GM21526 (cell line): Measurements from ENCODE around the gene TNFAIP2.
"Not testable (repeated sequence)": the region's sequence is repeated elsewhere in the genome, so short reads cannot be mapped to it uniquely, and the experiment has no call there.

ENCODE experiments used
- ATAC-seq: cut with Tn5 transposase; IDR thresholded peaks from one replicate; pipeline ENCODE4 v1.9.1; 2021; ENCODE audit warnings: moderate library complexity; ENCODE audit not compliant: unreplicated experiment, low FRiP score

The TNFAIP2 gene

GRCh38 chr14:103105580-103106150 is 17.6 kb upstream of the TNFAIP2 start:
- no peak for ATAC-seq

DNA sequence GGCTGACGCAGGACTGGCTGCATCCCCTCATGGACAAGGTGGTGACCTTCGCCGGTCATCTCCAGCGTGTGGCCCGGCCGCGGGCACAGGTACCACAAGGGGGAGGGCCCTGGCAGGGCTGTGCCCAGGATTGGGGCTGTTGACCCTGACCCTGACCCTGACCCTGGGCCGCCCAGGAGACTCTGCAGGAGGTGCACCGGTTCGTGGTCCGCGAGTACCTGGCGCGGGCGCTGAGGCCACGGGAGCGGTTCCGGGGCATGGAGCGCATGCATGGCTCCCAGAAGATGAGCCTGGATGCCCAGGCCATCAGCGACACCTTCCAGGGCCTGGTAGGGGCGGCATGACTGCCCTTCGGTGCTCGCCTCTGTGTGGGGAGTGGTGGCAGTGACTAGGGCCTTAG is 15.8 kb upstream of the TNFAIP2 start:
- ATAC-seq = no peak

DNA sequence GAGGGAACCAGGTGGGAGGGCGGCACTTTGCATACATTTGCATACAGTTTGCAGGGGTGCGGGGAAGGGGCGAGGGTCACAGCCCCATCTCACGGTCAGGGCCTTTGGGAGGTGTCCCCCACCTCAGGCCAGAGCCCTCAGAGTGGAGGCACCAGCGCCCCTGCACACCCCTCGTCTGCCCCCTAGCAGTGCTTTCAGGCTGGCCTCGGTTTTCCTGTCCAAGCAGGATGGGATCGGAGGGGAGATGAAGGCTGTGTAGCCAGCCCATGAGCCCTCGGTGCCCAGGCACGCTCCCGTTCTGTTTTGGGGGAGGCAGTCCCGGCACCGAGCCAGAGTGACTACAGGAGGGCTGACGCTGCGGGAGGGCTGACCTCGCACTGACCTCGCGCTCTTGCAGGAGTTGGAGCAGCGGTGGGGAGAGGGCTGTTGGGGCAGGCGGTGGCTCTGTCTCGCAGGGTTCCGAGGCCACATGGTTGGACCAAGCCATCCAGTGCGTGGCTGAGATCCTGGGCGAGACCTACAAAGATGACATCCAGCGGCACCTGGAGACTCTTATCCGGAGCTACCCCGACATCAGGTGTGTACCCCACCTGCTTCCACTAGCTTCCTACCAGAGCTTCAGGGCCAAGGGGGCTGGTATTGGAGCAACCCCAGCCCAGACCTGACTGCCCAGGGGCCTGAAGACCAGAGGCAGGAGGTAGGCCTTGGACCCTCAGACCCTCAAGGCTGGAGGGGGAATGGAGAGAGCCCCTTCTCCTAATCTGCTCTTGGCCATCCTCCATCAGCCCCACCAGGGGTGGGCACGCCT is 15.1 kb upstream of the TNFAIP2 start:
- no peak for ATAC-seq

DNA sequence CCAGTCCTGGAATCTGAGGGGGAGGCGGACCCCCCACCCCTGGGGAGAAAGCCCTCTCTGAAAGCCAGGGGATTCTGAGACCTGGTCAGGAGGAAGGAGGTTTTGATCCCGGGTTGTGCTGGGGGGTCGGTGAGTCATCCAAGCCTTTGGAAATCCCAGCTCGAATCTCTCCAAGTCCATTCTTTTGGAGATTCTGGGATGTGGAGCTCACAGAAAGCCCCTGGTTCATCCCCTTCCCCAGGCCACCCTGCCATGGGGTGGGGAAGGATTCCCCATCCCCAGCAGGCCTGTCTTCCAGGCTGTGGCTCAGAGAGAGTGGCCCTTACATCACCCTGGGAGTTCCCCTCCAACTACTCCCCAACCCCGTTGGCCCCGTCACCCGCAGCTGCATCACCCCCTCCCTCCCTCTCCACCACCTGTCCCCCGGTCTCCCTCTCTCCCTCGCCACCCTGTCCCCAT is 14.5 kb upstream of the TNFAIP2 start:
- ATAC-seq = no peak

DNA sequence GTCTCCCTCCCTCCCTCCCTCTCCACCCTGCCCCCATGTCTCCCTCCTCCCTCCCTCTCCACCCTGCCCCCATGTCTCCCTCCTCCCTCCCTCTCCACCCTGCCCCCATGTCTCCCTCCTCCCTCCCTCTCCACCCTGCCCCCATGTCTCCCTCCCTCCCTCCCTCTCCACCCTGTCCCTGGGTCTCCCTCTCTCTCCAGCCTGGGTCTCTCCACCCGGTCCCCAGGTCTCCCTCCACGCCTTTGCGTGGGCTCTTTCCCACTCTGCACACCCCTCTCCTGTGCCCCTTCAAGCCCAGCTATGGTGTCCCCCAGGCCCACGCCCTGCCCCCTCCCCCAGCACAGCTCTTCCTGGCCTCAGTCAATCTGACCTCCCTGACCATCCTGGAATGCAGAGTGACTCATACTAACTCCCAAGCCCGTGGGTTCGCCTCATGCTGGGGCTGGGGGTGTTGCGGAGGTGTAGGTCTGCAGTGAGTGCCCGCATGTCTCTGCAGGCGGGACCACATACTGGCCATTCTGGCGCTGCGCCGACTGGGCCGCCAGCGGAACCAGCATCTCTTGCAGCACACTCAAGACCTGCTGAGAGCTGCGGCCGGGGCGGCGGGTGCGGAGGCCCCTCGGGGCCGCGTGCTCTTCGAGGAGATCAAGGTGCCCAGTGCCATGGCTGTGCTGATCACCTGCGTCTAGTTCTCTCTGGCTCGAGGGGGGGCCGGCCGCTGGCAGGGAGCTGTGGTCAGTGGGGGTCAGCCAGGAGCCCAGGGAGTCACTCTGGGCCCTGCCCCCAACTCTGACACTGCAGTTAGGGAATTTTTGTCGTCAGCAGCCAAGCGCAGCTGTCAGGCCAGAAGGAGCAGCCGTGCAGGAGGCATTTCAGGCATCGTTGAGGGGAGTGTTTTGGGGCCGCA is 13.5 kb upstream of the TNFAIP2 start:
- no peak for ATAC-seq

- no peak for ATAC-seq
Observed at GRCh38 chr14:103110681-103111231, 12.5 kb upstream of the TNFAIP2 start.

DNA sequence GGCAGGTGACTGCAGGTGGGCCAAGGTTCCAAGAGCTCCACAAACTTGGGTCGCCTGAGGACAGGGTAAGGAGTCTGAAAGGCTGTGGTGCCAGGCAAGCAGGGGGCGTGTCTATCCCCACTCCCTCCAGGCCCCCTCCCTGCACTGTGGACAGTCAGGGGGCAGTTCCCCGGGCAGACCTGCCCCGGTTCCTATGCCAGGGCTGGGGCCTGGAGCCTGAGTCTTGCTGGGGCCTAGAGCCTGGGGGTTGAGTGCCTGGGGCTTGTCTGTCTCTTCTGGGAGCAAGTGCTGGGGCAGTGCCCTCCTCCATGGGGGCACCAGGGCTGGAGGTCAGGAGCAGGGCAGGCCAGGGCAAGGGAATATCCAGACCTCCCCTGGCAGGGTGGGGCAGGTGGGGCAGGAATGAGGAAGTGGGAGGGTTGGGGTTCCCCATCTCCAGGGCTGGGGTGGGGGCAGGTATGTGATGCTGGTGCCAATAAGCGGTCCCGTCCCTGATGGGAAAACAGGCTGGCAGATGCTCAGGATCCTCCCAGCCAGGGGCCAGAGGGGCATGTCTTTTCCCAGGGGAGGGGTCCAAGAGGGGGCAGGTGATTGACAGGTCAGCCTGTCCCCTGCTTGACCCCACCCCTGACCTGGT is 11.9 kb upstream of the TNFAIP2 start:
- ATAC-seq = no peak

DNA sequence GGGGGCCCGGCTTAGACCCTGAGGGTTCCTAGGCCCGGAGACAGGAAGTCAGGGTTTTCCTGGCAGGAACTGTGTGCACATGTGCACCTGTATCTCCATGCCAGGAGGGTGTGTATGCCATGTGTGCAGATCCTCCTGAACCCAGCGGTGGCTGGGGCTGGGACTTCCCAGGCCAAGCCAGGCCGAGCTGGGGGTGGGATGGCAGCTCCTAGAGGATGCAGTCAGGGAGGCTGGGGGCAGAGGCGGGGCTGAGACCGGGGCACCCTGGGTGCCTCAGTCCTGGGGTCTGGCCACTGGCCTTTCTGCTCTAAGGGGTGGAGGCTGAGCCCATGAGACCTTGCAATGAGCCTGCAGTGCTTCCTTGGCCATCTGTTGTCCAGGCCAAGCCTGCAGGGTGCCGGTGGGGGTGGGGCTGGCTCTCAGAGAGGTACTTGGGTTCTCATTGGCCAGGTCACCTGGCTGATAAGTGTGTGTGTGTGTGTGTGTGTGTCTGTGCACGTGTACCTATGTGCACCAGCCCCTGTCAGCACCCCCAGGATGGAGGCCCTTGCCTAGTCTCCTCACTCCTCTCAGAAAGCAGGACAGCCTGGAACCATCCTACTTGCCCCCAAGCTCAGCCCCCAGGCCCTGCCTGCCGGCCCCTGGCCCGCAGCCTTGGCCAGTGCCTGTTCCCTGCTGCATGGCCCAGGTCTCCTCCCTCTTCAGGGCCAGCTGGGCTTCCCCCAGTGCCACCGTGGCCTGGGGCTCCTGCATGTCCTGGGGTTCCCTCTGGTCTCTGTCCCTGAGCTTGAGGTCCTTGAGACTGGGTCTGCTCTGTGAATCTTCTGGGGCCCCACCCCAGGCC is 10.6 kb upstream of the TNFAIP2 start:
- no peak for ATAC-seq

DNA sequence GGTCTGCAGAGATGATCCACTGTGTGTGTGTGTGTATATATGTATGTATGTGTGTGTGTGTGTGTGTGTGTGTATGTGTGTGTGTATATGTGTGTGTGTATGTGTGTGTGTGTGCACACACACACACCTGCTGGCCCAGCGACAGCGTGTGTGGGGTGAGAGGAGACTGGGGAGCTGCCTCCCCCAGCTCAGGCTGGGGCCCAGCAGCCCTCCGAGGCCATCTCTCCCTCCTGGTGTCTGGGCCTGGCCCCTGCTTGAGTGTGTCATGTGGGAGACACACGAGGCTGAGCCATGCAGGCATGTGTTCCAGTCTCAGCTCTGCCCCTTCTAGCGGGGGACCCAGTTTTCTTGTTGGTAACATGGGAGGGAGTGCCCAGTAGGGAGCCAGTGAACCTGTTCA is 10.0 kb upstream of the TNFAIP2 start:
- ATAC-seq = no peak

DNA sequence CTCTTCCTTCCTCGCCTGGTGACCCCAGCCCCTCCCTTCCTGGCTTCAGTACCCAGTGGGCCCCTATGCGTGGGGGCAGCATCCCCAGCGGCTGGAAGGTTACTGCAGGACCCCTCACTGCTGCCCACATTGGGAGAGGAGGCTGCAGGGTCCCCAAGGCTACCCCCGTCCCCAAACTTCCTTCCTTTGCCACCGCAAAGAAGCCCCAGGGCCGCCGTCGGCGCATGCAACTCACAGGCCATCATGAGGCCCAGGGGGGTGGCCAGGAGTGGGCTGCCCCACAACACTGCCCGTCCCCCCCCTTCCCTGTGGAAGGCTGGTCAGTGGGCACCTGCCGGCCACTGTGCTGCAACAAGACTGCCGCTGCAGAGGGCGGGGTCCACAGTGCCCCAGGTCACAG is 9.5 kb upstream of the TNFAIP2 start:
- ATAC-seq = no peak

GRCh38 chr14:103115086-103115679 is 8.1 kb upstream of the TNFAIP2 start:
- not testable (repeated sequence) for ATAC-seq

GRCh38 chr14:103115845-103116572 is 7.3 kb upstream of the TNFAIP2 start:
- ATAC-seq = no peak

- no peak for ATAC-seq
Observed at GRCh38 chr14:103116636-103117035, 6.6 kb upstream of the TNFAIP2 start.

DNA sequence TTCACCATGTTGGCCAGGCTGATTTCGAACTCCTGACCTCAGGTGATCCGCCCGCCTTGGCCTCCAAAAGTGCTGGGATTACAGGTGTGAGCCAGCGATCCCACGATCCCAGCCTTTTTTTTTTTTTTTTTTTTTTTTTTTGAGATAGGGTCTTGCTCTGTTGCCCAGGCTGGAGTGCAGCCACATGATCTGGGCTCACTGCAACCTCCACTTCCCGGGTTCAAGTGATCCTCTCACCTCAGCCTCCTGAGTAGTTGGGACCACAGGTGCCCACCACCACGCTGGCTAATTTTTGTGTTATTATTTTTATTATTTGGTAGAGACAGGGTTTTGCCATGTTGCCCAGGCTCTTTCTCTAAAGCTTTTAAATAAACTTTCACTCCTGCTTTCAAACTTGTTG is 5.8 kb upstream of the TNFAIP2 start:
- ATAC-seq = not testable (repeated sequence)

DNA sequence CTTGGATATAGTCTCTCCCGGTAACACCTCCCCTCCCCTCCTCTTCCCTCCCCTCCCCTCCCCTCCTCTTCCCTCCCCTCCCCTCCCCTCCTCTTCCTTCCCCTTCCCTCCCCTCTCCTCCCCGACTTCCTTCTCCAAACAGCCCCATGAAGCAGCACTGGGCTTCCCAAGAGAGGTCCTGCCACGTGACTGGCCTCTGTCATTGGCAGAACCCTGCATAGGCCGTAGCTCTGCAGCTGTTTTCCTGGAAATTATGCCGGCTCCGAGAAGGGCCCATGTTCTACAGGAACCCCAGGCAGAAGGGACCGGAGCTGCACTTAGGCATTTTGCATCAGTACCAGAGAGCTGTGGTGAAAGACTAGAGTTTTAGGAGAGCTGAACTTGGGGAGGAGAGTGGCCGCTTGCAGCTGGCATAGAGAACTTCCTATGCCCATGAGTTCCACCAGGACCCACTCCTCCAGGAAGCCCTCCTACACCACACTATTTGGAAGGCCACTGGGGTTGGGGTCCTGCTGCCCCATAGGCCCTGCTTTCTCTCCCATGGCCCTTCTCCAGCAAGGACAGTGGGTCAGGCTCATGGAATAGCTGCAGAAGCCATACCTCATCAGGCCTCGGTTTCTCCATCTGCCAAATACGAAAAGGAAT is 5.1 kb upstream of the TNFAIP2 start:
- ATAC-seq = no peak

- no peak for ATAC-seq
Observed at GRCh38 chr14:103118663-103119404, 4.4 kb upstream of the TNFAIP2 start.

DNA sequence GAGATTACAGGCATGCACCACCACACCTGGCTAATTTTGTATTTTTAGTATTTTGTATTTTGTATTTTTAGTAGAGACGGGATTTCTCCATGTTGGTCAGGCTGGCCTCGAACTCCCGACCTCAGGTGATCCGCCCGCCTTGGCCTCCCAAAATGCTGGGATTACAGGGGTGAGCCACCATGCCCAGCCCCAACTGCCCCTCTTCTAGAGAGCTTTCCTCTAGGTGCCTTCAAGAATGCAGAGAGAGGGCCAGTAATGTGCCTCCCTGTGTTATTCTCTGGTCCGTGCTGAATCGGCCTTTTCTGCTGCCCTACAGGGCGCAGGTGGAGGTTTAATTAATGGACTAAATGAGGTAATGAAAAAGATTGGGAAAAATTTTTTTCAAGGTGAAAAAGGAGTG is 3.7 kb upstream of the TNFAIP2 start:
- ATAC-seq = not testable (repeated sequence)
